ENCODE measurements around the gene PPP1R15A.
"Not testable (repeated sequence)": the region's sequence is repeated elsewhere in the genome, so short reads cannot be mapped to it uniquely, and the experiment has no call there.

PPP1R15A gene

GRCh38 chr19:48859711-48860572 is 12.3 kb upstream of the PPP1R15A start:
- DNase-seq (ENCODE audit: low read depth in 2 of 2), result no peak

DNA sequence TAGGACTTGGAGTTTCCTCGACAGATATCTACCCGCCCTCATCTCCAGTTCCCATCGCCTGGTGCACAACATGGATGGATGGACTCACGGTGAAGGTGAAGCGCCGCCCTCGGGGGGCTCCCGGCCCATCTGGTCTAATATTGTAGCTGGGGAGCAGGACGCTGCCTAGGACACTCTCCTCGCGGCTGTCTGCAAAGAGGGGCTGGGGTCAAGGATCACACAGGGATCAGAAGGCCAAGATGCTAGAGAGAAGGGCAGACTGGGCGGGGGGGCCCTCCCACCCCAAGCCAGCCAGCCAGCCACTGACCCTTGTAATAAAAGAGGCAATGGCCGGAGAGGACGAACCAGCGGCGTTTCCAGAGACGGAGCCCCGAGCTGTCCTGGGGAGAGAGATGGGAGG is 10.9 kb upstream of the PPP1R15A start:
- DNase-seq (ENCODE audit: low read depth in 2 of 2), result no peak

DNA sequence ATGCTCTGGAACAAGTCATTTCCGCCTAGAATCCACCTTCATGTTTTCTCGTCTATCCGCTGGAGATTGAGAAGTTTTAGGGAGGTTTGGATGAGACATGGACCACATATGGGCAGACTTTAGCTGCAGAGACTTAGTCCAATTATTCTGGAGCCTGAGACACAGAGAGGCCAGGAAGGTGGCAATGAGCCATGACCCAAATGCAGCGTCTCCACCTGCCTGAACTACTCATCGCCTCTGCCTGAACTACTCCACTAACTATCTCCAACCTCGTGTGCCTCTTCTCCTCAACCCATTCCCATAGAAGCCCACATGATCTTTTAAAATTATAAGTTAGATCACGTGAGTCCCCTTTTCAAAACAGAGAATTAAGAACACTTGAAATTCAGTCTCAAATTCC is 9.4 kb upstream of the PPP1R15A start:
- DNase-seq (ENCODE audit: low read depth in 2 of 2), result no peak

DNA sequence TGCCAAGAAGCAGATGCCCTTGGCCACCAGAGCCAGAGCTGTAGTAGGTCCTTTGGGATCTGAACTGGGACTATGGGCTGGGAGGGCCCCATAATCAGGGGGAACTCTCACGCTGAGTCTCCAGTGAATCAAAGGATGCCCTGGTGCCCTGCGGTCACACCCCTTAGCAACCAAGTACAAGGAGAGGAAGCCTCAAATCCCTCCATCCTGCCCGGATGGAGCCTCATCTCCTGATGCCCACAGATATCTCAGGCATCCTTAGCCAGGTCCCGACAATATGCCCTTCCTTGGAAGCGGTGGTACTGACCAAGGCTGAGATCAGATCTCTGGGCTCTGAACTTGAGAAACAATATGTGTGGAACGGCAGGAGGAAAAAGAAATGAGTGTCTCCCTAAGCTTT is 5.5 kb upstream of the PPP1R15A start:
- no peak for DNase-seq (ENCODE audit: low read depth in 2 of 2)

- no peak for DNase-seq (ENCODE audit: low read depth in 2 of 2)
These were observed 5.0 kb upstream of the PPP1R15A start for GRCh38 chr19:48867123-48867745.

- DNase-seq (ENCODE audit: low read depth in 2 of 2), result no peak
These were observed 4.5 kb upstream of the PPP1R15A start for GRCh38 chr19:48867746-48868113.

DNA sequence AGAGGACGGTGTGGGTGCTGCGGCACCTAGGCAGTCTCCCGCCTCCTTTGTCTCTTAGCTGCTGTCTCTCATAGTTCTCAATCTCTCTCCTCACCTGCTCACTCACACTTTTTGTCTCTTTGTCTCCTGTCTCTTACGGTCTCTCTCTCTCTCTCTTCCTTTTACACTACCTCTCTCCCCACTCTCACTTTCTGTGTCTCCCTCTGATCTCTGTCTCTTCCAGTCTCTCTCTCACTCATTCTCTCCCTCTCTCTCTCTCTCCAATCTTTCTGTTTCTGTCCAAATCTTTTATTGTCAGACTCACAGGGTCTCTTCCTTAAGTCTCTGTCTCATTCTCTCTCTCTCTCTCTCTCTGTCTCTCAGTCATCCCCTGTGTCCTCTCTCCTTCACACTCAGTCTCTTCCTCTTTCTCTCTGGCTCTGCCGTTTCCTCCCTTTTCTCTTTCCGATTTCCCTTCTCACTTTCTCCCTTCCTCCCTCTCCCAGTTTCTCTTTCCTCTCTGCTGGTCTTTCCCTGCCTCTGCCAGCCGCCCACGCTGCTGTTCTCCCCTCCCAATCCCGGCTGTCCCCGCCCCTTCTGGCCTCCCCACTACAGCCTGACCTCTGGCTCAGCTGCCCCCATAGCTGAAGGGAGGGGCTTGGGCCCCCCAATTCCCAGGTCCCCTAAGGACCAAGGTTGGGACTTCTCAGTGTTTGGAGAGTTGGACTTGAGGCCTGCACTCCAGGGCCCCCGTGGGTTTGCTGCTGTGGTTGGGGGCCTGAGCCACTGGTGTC is 3.9 kb upstream of the PPP1R15A start, which contains the start of gene PLEKHA4:
TSS of gene PLEKHA4 (minus strand) at position 504 of the 773 bp plus-strand sequence. CDS start 997 bp downstream, outside the sequence.
- no peak for DNase-seq (ENCODE audit: low read depth in 2 of 2)

DNA sequence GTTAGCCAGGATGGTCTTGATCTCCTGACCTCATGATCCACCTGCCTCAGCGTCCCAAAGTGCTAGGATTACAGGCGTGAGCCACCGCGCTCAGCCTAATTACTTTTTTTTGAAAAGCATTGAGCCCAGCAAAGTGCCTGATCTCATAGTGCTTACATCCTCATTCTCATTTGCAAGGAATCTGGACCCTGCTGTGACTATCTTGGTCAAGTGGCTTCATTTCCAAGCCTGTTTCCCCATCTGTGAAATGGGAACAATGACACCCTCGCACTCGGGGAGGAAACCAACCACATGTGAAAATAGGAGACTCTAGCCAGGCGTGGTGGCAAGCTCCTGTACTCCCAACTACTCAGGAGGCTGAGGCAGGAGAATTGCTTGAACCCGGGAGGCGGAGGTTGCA is 2.2 kb upstream of the PPP1R15A start:
- DNase-seq (ENCODE audit: low read depth in 2 of 2), result no peak

GRCh38 chr19:48871471-48872181 is 595 bp upstream of the PPP1R15A start:
- not testable (repeated sequence) for DNase-seq (ENCODE audit: low read depth in 2 of 2)

DNA sequence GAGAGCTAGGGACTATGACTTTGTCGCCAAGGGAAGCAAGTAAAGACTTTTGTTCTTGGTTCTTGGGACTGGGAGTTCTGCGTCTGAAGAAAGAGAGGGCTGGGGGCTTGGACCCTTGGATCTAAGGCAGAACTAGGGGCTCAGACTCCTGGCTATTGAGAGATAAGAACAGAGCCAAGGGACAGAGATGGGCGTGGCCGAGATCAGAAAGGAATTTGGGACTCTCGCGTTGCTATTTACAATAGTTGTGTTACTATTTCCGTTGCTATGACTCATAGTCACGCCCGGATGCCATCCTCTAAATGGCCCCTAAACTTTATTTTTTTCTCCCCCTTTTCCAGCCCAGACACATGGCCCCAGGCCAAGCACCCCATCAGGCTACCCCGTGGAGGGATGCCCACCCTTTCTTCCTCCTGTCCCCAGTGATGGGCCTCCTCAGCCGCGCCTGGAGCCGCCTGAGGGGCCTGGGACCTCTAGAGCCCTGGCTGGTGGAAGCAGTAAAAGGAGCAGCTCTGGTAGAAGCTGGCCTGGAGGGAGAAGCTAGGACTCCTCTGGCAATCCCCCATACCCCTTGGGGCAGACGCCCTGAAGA is 759 bp downstream of the PPP1R15A start:
- DNase-seq (ENCODE audit: low read depth in 2 of 2), result peak; percentile 50 to 60

DNA sequence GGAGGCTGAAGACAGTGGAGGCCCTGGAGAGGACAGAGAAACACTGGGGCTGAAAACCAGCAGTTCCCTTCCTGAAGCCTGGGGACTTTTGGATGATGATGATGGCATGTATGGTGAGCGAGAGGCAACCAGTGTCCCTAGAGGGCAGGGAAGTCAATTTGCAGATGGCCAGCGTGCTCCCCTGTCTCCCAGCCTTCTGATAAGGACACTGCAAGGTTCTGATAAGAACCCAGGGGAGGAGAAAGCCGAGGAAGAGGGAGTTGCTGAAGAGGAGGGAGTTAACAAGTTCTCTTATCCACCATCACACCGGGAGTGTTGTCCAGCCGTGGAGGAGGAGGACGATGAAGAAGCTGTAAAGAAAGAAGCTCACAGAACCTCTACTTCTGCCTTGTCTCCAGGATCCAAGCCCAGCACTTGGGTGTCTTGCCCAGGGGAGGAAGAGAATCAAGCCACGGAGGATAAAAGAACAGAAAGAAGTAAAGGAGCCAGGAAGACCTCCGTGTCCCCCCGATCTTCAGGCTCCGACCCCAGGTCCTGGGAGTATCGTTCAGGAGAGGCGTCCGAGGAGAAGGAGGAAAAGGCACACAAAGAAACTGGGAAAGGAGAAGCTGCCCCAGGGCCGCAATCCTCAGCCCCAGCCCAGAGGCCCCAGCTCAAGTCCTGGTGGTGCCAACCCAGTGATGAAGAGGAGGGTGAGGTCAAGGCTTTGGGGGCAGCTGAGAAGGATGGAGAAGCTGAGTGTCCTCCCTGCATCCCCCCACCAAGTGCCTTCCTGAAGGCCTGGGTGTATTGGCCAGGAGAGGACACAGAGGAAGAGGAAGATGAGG is 1.5 kb downstream of the PPP1R15A start:
- no peak for DNase-seq (ENCODE audit: low read depth in 2 of 2)

GRCh38 chr19:48874303-48875135 is 2.3 kb downstream of the PPP1R15A start:
- no peak for DNase-seq (ENCODE audit: low read depth in 2 of 2)

DNA sequence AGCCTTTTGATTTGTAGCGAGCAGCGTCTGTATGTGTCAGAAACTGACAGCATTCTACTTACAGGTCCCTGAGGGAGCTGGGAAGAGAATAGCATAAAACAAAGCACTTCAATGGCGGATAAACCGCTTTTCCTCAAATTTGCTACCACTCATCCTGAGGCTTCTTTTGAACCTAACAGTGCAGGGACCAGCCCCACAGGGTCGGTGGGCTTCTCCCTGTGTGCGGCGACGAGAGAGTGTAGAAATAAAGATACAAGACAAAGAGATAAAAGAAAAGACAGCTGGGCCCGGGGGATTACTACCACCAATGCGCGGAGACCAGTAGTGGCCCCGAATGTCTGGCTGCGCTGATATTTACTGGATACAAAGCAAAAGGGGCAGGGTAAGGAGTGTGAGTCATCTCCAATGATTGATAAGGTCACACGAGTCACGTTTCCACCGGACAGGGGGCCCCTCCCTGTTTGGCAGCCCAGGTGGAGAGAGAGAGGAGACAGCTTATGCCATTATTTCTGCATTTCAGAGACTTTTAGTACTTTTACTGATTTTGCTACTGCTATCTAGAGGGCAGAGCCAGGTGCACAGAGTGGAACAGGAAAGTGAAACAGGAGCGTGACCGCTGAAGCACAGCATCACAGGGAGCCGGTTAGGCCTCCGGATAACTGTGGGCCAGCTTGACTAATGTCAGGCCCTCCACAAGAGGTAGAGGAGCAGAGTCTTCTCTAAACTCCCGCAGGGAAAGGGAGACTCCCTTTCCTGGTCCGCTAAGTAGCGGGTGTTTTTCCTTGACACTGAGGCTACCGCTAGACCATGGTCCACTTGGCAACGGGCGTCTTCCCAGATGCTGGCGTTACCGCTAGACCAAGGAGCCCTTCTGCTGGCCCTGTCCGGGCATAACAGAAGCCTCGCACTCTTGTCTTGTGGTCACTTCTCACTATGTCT is 4.1 kb downstream of the PPP1R15A start:
- DNase-seq (ENCODE audit: low read depth in 2 of 2), result not testable (repeated sequence)

DNA sequence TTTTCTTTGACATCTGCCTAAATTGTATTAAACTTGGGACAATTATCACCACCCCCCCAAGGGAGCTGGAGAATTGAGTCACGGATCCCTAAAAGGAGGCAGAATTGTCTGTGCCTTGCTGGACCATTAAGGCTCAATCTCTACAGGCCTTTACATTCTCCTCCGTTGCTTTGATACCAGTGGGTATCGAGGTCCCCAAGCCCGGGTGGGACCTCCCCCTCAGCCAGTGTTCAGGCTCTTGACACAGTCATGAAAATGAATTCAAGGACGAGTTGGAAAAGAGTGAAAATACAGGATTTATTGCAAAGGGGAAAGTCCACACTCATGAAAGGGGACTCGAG is 5.6 kb downstream of the PPP1R15A start:
- no peak for DNase-seq (ENCODE audit: low read depth in 2 of 2)

GRCh38 chr19:48878196-48879024 is 6.2 kb downstream of the PPP1R15A start:
- no peak for DNase-seq (ENCODE audit: low read depth in 2 of 2)

GRCh38 chr19:48879025-48879637 is 6.9 kb downstream of the PPP1R15A start:
- no peak for DNase-seq (ENCODE audit: low read depth in 2 of 2)

GRCh38 chr19:48879696-48880095 is 7.5 kb downstream of the PPP1R15A start:
- not testable (repeated sequence) for DNase-seq (ENCODE audit: low read depth in 2 of 2)
